HG03280 (cell line): ENCODE measurements around the gene RCHY1.
"Not testable (repeated sequence)": the region's sequence is repeated elsewhere in the genome, so short reads cannot be mapped to it uniquely, and the experiment has no call there.

Source experiments
- ATAC-seq: cut with Tn5 transposase; IDR thresholded peaks from one replicate; pipeline ENCODE4 v1.9.1; 2021; ENCODE audit warnings: mild to moderate bottlenecking, moderate library complexity; ENCODE audit not compliant: unreplicated experiment

RCHY1 gene

GRCh38 chr4:75519452-75519851, 5.2 kb upstream of the RCHY1 start:
- ATAC-seq: not testable (repeated sequence)

- ATAC-seq: no peak
Observed at GRCh38 chr4:75516144-75516543, 1.9 kb upstream of the RCHY1 start.

GRCh38 chr4:75514949-75515612, 878 bp upstream of the RCHY1 start:
- no peak for ATAC-seq

- ATAC-seq: peak; percentile 1
Observed at GRCh38 chr4:75513526-75514130, 575 bp downstream of the RCHY1 start.

- ATAC-seq: no peak
Observed at GRCh38 chr4:75512386-75513211, 1.6 kb downstream of the RCHY1 start.

- no peak for ATAC-seq
Observed at GRCh38 chr4:75511841-75512240, 2.4 kb downstream of the RCHY1 start.

- not testable (repeated sequence) for ATAC-seq
Observed at GRCh38 chr4:75509592-75509991, 4.6 kb downstream of the RCHY1 start.

GRCh38 chr4:75505630-75506029, 8.6 kb downstream of the RCHY1 start:
- no peak for ATAC-seq

GRCh38 chr4:75502671-75503070, 11.5 kb downstream of the RCHY1 start:
- no peak for ATAC-seq

- no peak for ATAC-seq
Observed at GRCh38 chr4:75499900-75500299, 14.3 kb downstream of the RCHY1 start.

- ATAC-seq: no peak
Observed at GRCh38 chr4:75498041-75498440, 16.2 kb downstream of the RCHY1 start.

GRCh38 chr4:75497133-75497532, 17.1 kb downstream of the RCHY1 start:
- no peak for ATAC-seq

- no peak for ATAC-seq
Observed at GRCh38 chr4:75496406-75496805, 17.8 kb downstream of the RCHY1 start.

- ATAC-seq: no peak
Observed at GRCh38 chr4:75495476-75495875, 18.7 kb downstream of the RCHY1 start.

GRCh38 chr4:75494563-75494962, 19.6 kb downstream of the RCHY1 start:
- no peak for ATAC-seq

- no peak for ATAC-seq
Observed at GRCh38 chr4:75490155-75490554, 24.0 kb downstream of the RCHY1 start.

GRCh38 chr4:75484190-75484589, 30.0 kb downstream of the RCHY1 start:
- no peak for ATAC-seq

GRCh38 chr4:75477201-75477600, 37.0 kb downstream of the RCHY1 start:
- no peak for ATAC-seq

- no peak for ATAC-seq
Observed at GRCh38 chr4:75470738-75471137, 43.5 kb downstream of the RCHY1 start.

GRCh38 chr4:75469896-75470295, 44.3 kb downstream of the RCHY1 start:
- no peak for ATAC-seq

GRCh38 chr4:75457365-75457764, 56.8 kb downstream of the RCHY1 start:
- ATAC-seq: no peak

- ATAC-seq: no peak
Observed at GRCh38 chr4:75434105-75434504, 80.1 kb downstream of the RCHY1 start.
